WTC11 (cell line): ENCODE measurements around the gene ENGASE. TPM values are rescaled to one million over a fixed set of nuclear protein-coding genes. Genes with fewer than 3 reads are reported as not detected.

Experiments
- ATAC-seq: fragments of 200-7000 bp; cut with Tn5 transposase; 2 replicates; pipeline ENCODE4 v1.10.0; 2021; ENCODE audit warnings: mild to moderate bottlenecking, moderate library complexity
- CTCF ChIA-PET: fragments of 300-600 bp; sonication (Branson Sonifier 250); formaldehyde crosslinking; loops from one replicate; lab custom pipeline; 2021; ENCODE audit warnings: antibody characterized with exemption; lab: Charles Lee
- POLR2A ChIA-PET: fragments of 350-600 bp; sonication (Branson Sonifier 250); formaldehyde crosslinking; loops from one replicate; lab custom pipeline; 2021; ENCODE audit warnings: antibody characterized with exemption; lab: Charles Lee
- DNase-seq: peaks from one replicate; pipeline ENCODE4 v3.0.0; 2021; ENCODE audit warnings: low spot score
- H3K27ac Mint-ChIP-seq: 2 replicates; pipeline ENCODE4 v1.8.0; 2021; ENCODE audit warnings: mixed read lengths
- H3K27me3 Mint-ChIP-seq: 2 replicates; pipeline ENCODE4 v1.8.0; 2021; ENCODE audit warnings: low read depth, mild to moderate bottlenecking, moderate library complexity, mixed read lengths
- H3K36me3 Mint-ChIP-seq: 2 replicates; pipeline ENCODE4 v1.8.0; 2021; ENCODE audit warnings: mixed read lengths
- H3K4me1 Mint-ChIP-seq: 2 replicates; pipeline ENCODE4 v1.8.0; 2022; ENCODE audit warnings: mixed read lengths
- H3K4me3 Mint-ChIP-seq: 2 replicates; pipeline ENCODE4 v1.8.0; 2021; ENCODE audit warnings: mild to moderate bottlenecking, moderate library complexity, mixed read lengths
- H3K9me3 Mint-ChIP-seq: 2 replicates; pipeline ENCODE4 v1.8.0; 2021; ENCODE audit warnings: mixed read lengths
- CBFB ChIP-seq: sonication (generic); formaldehyde crosslinking; IDR thresholded peaks from 2 replicates; pipeline ENCODE4 v1.8.1; 2022; ENCODE audit warnings: mild to moderate bottlenecking, low read depth, missing genetic modification reagents
- CREB1 ChIP-seq: sonication (generic); formaldehyde crosslinking; IDR thresholded peaks from 2 replicates; pipeline ENCODE4 v1.8.0; 2023; ENCODE audit warnings: mild to moderate bottlenecking, missing genetic modification reagents
- CREM ChIP-seq: sonication (generic); formaldehyde crosslinking; IDR thresholded peaks from 2 replicates; pipeline ENCODE4 v1.8.1; 2022; ENCODE audit warnings: mild to moderate bottlenecking, missing genetic modification reagents, moderate library complexity
- ELF4 ChIP-seq: sonication (generic); formaldehyde crosslinking; IDR thresholded peaks from 2 replicates; pipeline ENCODE4 v1.8.1; 2022; ENCODE audit warnings: low read depth, mild to moderate bottlenecking, moderate library complexity, missing genetic modification reagents
- ESRRA ChIP-seq: sonication (generic); formaldehyde crosslinking; IDR thresholded peaks from 2 replicates; pipeline ENCODE4 v1.8.1; 2022; ENCODE audit warnings: mild to moderate bottlenecking, missing genetic modification reagents, borderline replicate concordance
- ETV6 ChIP-seq: sonication (generic); formaldehyde crosslinking; IDR thresholded peaks from 2 replicates; pipeline ENCODE4 v1.8.1; 2022; ENCODE audit warnings: mild to moderate bottlenecking, missing genetic modification reagents
- FOXK1 ChIP-seq: sonication (generic); formaldehyde crosslinking; IDR thresholded peaks from 2 replicates; pipeline ENCODE4 v1.8.0; 2022; ENCODE audit warnings: mild to moderate bottlenecking, moderate library complexity, missing genetic modification reagents
- GABPB1 ChIP-seq: sonication (generic); formaldehyde crosslinking; IDR thresholded peaks from 2 replicates; pipeline ENCODE4 v1.8.1; 2023; ENCODE audit warnings: mild to moderate bottlenecking, missing genetic modification reagents
- JAZF1 ChIP-seq: fragments of 250-450 bp; sonication (Bioruptor Pico); IDR thresholded peaks from 2 replicates; pipeline ENCODE4 v1.9.0; 2021; ENCODE audit warnings: moderate library complexity, mild to moderate bottlenecking, inconsistent platforms
- JUN ChIP-seq: sonication (generic); formaldehyde crosslinking; IDR thresholded peaks from 2 replicates; pipeline ENCODE4 v1.8.0; 2023; ENCODE audit warnings: mild to moderate bottlenecking, missing genetic modification reagents
- NFE2L1 ChIP-seq: sonication (generic); formaldehyde crosslinking; IDR thresholded peaks from 2 replicates; pipeline ENCODE4 v1.8.1; 2023; ENCODE audit warnings: missing genetic modification reagents
- NR2C2 ChIP-seq: sonication (generic); formaldehyde crosslinking; IDR thresholded peaks from 2 replicates; pipeline ENCODE4 v1.8.0; 2022; ENCODE audit warnings: mild to moderate bottlenecking, missing genetic modification reagents
- NR3C1 ChIP-seq: sonication (generic); formaldehyde crosslinking; conservative IDR thresholded peaks from 2 replicates; pipeline ENCODE4 v1.8.1; 2023; ENCODE audit warnings: low read depth, mild to moderate bottlenecking, missing genetic modification reagents
- OVOL2 ChIP-seq: fragments of 250-450 bp; sonication (Bioruptor Pico); IDR thresholded peaks from 2 replicates; pipeline ENCODE4 v1.9.0; 2021; ENCODE audit warnings: mild to moderate bottlenecking, borderline replicate concordance
- TCF7 ChIP-seq: sonication (generic); formaldehyde crosslinking; IDR thresholded peaks from 2 replicates; pipeline ENCODE4 v1.8.0; 2022; ENCODE audit warnings: mild to moderate bottlenecking, low read depth, missing genetic modification reagents, moderate library complexity
- TEAD4 ChIP-seq: sonication (generic); formaldehyde crosslinking; IDR thresholded peaks from 2 replicates; pipeline ENCODE4 v1.8.0; 2022; ENCODE audit warnings: mild to moderate bottlenecking, missing genetic modification reagents
- ZBTB21 ChIP-seq: sonication (generic); formaldehyde crosslinking; IDR thresholded peaks from 2 replicates; pipeline ENCODE4 v1.8.1; 2023; ENCODE audit warnings: mild to moderate bottlenecking, missing genetic modification reagents, borderline replicate concordance
- ZNF232 ChIP-seq: sonication (generic); formaldehyde crosslinking; IDR thresholded peaks from 2 replicates; pipeline ENCODE4 v1.8.0; 2022; ENCODE audit warnings: mild to moderate bottlenecking, missing genetic modification reagents
- ZNF263 ChIP-seq: sonication (generic); formaldehyde crosslinking; IDR thresholded peaks from 2 replicates; pipeline ENCODE4 v1.8.1; 2022; ENCODE audit warnings: low read depth, mild to moderate bottlenecking, moderate library complexity, missing genetic modification reagents
- ZNF317 ChIP-seq: sonication (generic); formaldehyde crosslinking; IDR thresholded peaks from 2 replicates; pipeline ENCODE4 v1.8.1; 2023; ENCODE audit warnings: low read depth, mild to moderate bottlenecking, moderate library complexity, missing genetic modification reagents, borderline replicate concordance
- ZNF416 ChIP-seq: fragments of 250-450 bp; sonication (Bioruptor Pico); IDR thresholded peaks from 2 replicates; pipeline ENCODE4 v1.9.0; 2021; ENCODE audit warnings: mild to moderate bottlenecking, inconsistent platforms
- total RNA-seq: library from RNA; stranded (reverse); gene quantifications from 3 replicates; pipeline ENCODE4 v1.2.3, GENCODE V29; 2021
- TF ChIP-seq, protein P1 (sequence below): sonication (generic); formaldehyde crosslinking; IDR thresholded peaks from 2 replicates; pipeline ENCODE4 v1.8.1; 2023; ENCODE audit warnings: mild to moderate bottlenecking, missing genetic modification reagents
- TF ChIP-seq, protein P2 (sequence below): fragments of 200-600 bp; IDR thresholded peaks from 2 replicates; pipeline ENCODE4 v1.8.0; 2022; ENCODE audit warnings: antibody characterized with exemption
- TF ChIP-seq, protein P3 (sequence below): sonication (generic); formaldehyde crosslinking; IDR thresholded peaks from 2 replicates; pipeline ENCODE4 v1.8.1; 2022; ENCODE audit warnings: missing genetic modification reagents, borderline replicate concordance
- TF ChIP-seq, protein P4 (sequence below): sonication (generic); formaldehyde crosslinking; IDR thresholded peaks from 2 replicates; pipeline ENCODE4 v1.8.1; 2023; ENCODE audit warnings: mild to moderate bottlenecking, missing genetic modification reagents, moderate library complexity
- TF ChIP-seq, protein P5 (sequence below): fragments of 250-450 bp; sonication (Bioruptor Pico); IDR thresholded peaks from 2 replicates; pipeline ENCODE4 v1.9.0; 2021; ENCODE audit warnings: moderate library complexity, mild to moderate bottlenecking, inconsistent platforms, borderline replicate concordance
- TF ChIP-seq, protein P6 (sequence below): sonication (generic); formaldehyde crosslinking; conservative IDR thresholded peaks from 2 replicates; pipeline ENCODE4 v1.8.1; 2023; ENCODE audit warnings: mild to moderate bottlenecking, low read depth, missing genetic modification reagents, moderate library complexity

ENGASE gene
- total RNA-seq, 1 experiment from 2014 or later, result 41.6 TPM

DNA sequence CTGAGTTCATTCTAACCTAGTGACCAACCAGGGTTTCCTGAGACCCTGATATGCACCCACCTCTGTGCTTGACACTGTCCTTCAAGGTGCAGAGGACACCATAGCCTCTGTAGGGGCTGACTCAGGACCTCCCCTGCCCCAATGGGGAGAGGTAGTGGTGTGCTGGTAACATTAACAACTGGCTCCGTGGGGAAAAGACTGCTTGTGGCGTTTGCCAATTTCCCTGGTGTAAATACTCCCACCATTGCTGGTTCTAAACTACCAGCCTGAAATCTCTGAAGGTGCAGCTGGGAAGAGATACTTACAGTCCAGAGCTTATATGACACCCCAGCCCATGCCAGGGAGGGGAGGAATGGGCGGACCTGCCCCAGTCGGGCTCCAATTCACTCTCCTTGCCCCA lies 54.9 kb downstream of the ENGASE start:
- no peak overlapping the region for H3K27ac Mint-ChIP-seq
- ChIA-PET CTCF (no interaction called here), POLR2A (no interaction called here)
- H3K27me3 Mint-ChIP-seq, result no peaks in the 10 kb centered on the region
- no peak overlapping the region for H3K4me3 Mint-ChIP-seq
- TF ChIP-seq NFE2L1 (CRISPR knock-in tag) (no peak), OVOL2 (CRISPR knock-in tag) (no peak), ZBTB21 (no peak), ELF4 (no peak), JAZF1 (CRISPR knock-in tag) (no peak), CBFB (no peak), ETV6 (CRISPR knock-in tag) (no peak), TCF7 (CRISPR knock-in tag) (no peak), ZNF317 (no peak), CREB1 (no peak), CREM (no peak), FOXK1 (CRISPR knock-in tag) (no peak), ESRRA (no peak), NR2C2 (CRISPR knock-in tag) (no peak), ZNF263 (CRISPR knock-in tag) (no peak)
- TF ChIP-seq, protein P1, sequence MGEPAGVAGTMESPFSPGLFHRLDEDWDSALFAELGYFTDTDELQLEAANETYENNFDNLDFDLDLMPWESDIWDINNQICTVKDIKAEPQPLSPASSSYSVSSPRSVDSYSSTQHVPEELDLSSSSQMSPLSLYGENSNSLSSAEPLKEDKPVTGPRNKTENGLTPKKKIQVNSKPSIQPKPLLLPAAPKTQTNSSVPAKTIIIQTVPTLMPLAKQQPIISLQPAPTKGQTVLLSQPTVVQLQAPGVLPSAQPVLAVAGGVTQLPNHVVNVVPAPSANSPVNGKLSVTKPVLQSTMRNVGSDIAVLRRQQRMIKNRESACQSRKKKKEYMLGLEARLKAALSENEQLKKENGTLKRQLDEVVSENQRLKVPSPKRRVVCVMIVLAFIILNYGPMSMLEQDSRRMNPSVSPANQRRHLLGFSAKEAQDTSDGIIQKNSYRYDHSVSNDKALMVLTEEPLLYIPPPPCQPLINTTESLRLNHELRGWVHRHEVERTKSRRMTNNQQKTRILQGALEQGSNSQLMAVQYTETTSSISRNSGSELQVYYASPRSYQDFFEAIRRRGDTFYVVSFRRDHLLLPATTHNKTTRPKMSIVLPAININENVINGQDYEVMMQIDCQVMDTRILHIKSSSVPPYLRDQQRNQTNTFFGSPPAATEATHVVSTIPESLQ (CRISPR knock-in tag), result no peak
- TF ChIP-seq, protein P2, sequence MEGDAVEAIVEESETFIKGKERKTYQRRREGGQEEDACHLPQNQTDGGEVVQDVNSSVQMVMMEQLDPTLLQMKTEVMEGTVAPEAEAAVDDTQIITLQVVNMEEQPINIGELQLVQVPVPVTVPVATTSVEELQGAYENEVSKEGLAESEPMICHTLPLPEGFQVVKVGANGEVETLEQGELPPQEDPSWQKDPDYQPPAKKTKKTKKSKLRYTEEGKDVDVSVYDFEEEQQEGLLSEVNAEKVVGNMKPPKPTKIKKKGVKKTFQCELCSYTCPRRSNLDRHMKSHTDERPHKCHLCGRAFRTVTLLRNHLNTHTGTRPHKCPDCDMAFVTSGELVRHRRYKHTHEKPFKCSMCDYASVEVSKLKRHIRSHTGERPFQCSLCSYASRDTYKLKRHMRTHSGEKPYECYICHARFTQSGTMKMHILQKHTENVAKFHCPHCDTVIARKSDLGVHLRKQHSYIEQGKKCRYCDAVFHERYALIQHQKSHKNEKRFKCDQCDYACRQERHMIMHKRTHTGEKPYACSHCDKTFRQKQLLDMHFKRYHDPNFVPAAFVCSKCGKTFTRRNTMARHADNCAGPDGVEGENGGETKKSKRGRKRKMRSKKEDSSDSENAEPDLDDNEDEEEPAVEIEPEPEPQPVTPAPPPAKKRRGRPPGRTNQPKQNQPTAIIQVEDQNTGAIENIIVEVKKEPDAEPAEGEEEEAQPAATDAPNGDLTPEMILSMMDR, result no peak
- TF ChIP-seq, protein P3, sequence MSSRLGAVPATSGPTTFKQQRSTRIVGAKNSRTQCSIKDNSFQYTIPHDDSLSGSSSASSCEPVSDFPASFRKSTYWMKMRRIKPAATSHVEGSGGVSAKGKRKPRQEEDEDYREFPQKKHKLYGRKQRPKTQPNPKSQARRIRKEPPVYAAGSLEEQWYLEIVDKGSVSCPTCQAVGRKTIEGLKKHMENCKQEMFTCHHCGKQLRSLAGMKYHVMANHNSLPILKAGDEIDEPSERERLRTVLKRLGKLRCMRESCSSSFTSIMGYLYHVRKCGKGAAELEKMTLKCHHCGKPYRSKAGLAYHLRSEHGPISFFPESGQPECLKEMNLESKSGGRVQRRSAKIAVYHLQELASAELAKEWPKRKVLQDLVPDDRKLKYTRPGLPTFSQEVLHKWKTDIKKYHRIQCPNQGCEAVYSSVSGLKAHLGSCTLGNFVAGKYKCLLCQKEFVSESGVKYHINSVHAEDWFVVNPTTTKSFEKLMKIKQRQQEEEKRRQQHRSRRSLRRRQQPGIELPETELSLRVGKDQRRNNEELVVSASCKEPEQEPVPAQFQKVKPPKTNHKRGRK (CRISPR knock-in tag), result no peak
- TF ChIP-seq, all 79 proteins: peak for 0
- Mint-ChIP-seq H3K9me3 (no peaks in the 10 kb centered on the region), H3K36me3 (no peaks in the 10 kb centered on the region), H3K4me1 (no peaks in the 10 kb centered on the region)
- ATAC-seq (no peak), DNase-seq (no peak)

DNA sequence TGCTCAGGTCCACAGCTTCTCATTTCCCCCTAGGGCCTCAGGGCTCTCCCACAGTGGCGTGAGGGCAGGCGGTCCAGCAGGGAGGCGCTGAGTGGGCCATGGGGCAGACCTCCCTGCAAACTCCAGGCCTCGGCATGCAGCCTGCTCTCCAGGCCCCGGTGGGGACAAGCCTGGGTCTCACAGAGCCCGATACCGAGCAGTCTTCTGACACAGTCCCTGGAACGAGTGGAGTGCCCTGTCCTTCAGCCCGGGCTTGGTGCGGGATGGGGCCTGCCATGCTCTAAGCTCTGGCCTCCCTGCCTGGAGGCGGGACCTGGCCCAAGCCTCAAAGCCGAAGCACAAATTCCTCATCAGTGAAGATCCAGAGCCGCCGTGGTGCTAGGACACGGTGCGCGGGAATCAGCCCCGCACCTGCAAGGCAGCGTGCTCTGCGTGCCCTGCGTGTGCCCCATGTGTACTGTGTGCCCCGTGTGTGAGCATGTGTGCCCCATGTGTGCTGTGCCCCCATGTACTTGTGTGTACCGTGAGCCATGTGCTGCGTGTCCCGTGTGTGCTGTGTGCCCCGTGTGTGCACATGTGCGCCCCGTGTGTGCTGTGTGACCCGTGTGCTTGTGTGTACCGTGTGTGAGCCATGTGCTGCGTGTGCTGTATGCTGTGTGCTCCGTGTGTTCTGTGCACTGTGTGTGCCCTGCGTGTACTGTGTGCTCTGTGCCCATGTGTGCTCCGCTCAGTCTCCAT lies 56.1 kb downstream of the ENGASE start:
- ATAC-seq (no peak), DNase-seq (no peak)
- ChIA-PET POLR2A (no interaction called here), CTCF (no interaction called here)
- no peak overlapping the region; the same call in 1 of the 2 replicates for H3K27ac Mint-ChIP-seq
- no peaks in the 10 kb centered on the region for H3K4me1 Mint-ChIP-seq
- no peaks in the 10 kb centered on the region for H3K36me3 Mint-ChIP-seq
- no peaks in the 10 kb centered on the region for H3K9me3 Mint-ChIP-seq
- H3K4me3 Mint-ChIP-seq, result no peak overlapping the region
- no peaks in the 10 kb centered on the region for H3K27me3 Mint-ChIP-seq
- no peak for TF ChIP-seq ZNF317
- TF ChIP-seq TEAD4 (CRISPR knock-in tag), result no peak
- TF ChIP-seq ZNF416, result no peak
- no peak for TF ChIP-seq ZNF232 (CRISPR knock-in tag)
- TF ChIP-seq GABPB1, result no peak
- TF ChIP-seq, protein P4, sequence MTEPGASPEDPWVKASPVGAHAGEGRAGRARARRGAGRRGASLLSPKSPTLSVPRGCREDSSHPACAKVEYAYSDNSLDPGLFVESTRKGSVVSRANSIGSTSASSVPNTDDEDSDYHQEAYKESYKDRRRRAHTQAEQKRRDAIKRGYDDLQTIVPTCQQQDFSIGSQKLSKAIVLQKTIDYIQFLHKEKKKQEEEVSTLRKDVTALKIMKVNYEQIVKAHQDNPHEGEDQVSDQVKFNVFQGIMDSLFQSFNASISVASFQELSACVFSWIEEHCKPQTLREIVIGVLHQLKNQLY (CRISPR knock-in tag), result no peak
- no peak for TF ChIP-seq OVOL2 (CRISPR knock-in tag)
- TF ChIP-seq, protein P5, sequence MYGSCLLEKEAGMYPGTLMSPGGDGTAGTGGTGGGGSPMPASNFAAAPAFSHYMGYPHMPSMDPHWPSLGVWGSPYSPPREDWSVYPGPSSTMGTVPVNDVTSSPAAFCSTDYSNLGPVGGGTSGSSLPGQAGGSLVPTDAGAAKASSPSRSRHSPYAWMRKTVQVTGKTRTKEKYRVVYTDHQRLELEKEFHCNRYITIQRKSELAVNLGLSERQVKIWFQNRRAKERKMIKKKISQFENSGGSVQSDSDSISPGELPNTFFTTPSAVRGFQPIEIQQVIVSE (CRISPR knock-in tag), result no peak
- no peak for TF ChIP-seq ESRRA
- no peak for TF ChIP-seq NR3C1 (CRISPR knock-in tag)
- TF ChIP-seq, protein P6, sequence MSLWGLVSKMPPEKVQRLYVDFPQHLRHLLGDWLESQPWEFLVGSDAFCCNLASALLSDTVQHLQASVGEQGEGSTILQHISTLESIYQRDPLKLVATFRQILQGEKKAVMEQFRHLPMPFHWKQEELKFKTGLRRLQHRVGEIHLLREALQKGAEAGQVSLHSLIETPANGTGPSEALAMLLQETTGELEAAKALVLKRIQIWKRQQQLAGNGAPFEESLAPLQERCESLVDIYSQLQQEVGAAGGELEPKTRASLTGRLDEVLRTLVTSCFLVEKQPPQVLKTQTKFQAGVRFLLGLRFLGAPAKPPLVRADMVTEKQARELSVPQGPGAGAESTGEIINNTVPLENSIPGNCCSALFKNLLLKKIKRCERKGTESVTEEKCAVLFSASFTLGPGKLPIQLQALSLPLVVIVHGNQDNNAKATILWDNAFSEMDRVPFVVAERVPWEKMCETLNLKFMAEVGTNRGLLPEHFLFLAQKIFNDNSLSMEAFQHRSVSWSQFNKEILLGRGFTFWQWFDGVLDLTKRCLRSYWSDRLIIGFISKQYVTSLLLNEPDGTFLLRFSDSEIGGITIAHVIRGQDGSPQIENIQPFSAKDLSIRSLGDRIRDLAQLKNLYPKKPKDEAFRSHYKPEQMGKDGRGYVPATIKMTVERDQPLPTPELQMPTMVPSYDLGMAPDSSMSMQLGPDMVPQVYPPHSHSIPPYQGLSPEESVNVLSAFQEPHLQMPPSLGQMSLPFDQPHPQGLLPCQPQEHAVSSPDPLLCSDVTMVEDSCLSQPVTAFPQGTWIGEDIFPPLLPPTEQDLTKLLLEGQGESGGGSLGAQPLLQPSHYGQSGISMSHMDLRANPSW (CRISPR knock-in tag), result no peak
- no peak for TF ChIP-seq JUN (CRISPR knock-in tag)
- no peak for TF ChIP-seq CREM
